ENCODE data around the gene SLC22A16. TPM values are rescaled to one million over a fixed set of nuclear protein-coding genes. Genes with fewer than 3 reads are reported as not detected.

SLC22A16 gene
- total and polyA plus RNA-seq, 2 of the 8 experiments (the other 6 are each of a cell fraction or from before 2014, with no cell fraction given) = not detected

- H4K91ac ChIP-seq (replicated peaks; ENCODE audit: insufficient read length, low read length) = no peak overlapping the region
- no peak overlapping the region for H2BK15ac ChIP-seq (ENCODE audit: low read length)
- H3K27ac ChIP-seq (ENCODE audit: low read depth, low read length) = no peak overlapping the region
- no peak overlapping the region for H2BK20ac ChIP-seq (ENCODE audit: low read length)
- H3K56ac ChIP-seq (replicated peaks; ENCODE audit: insufficient read length, low read depth, low read length) = no peak overlapping the region
- ChIA-PET CTCF (ENCODE audit: partially characterized antibody) (interaction anchor here (0.5 to 1.7 kb wide), 4 partner anchors 8 to 749 kb away, joined by 3 to 4 read pairs (median 3); no protein-coding TSS in a partner anchor), POLR2A (ENCODE audit: partially characterized antibody) (interaction anchor here (1.6 kb wide), 1 partner anchor 413 kb away, joined by 4 read pairs; the partner anchor contains the start of gene AMD1)
- no peak overlapping the region for H2BK12ac ChIP-seq (ENCODE audit: low read depth, low read length)
- H2BK120ac ChIP-seq (replicated peaks; ENCODE audit: low read depth, low read length) = no peak overlapping the region
- H3K18ac ChIP-seq (ENCODE audit: extremely low read depth, low read length) = no peak overlapping the region
- H3K23me2 ChIP-seq (ENCODE audit: low read depth, low read length) = no peaks in the 10 kb centered on the region
- no peaks in the 10 kb centered on the region for H3K79me1 ChIP-seq (ENCODE audit: low read depth, low read length)
- peaks cover 0 to 7% of the 10 kb centered on the region in 2 experiments; a peak in 3 of 4 replicates for H3K9me3 ChIP-seq (ENCODE audit: insufficient read depth in 2 of 2, low read depth in 1 of 2, low read length in 1 of 2)
- no peak overlapping the region for H2BK5ac ChIP-seq (ENCODE audit: low read depth, low read length)
- no peaks in the 10 kb centered on the region for H3K79me2 ChIP-seq (ENCODE audit: control insufficient read depth in 1 of 2, insufficient read depth in 2 of 2, low read length in 2 of 2)
- H4K20me1 ChIP-seq (replicated peaks in 1 of 2; ENCODE audit: control insufficient read depth in 1 of 2, insufficient read depth in 2 of 2, low read length in 2 of 2) = no peaks in the 10 kb centered on the region
- no peak for DNase-seq (ENCODE audit: low read depth in 1 of 2, low spot score in 2 of 2)
- WGBS, 2 experiments (ENCODE audit: extremely low coverage in 1 of 2, insufficient coverage in 1 of 2, insufficient read length in 1 of 2, insufficient replicate concordance in 2 of 2, low coverage in 1 of 2, low lambda C conversion rate in 2 of 2, missing lambda C conversion rate in 1 of 2) = 95% methylated on average over 1 of the region's 1 CpG; no CpG with 5 or more reads in 1 of the 2 experiments
- no peak overlapping the region for H3K4me3 ChIP-seq (ENCODE audit: extremely low read depth in 1 of 4, insufficient read depth in 2 of 4, low read depth in 3 of 4, low read length in 4 of 4)
- H2AFZ ChIP-seq (ENCODE audit: low read length) = no peak overlapping the region
- no peak for TF ChIP-seq BACH1 (IDR thresholded peaks at IDR 0.05; ENCODE audit: low read length)
- no peak overlapping the region for H3K4me2 ChIP-seq (ENCODE audit: insufficient read depth in 1 of 2, low read depth in 2 of 2, low read length in 2 of 2)
- no peak overlapping the region for H3K4ac ChIP-seq (replicated peaks; ENCODE audit: insufficient read length, low read depth, low read length)
- H2AK5ac ChIP-seq (ENCODE audit: low read depth, low read length) = no peak overlapping the region
- H3K23ac ChIP-seq (ENCODE audit: insufficient read length) = no peak overlapping the region
- no peak overlapping the region for H4K5ac ChIP-seq (ENCODE audit: insufficient read length, low read depth, low read length)
- no peak overlapping the region for H3K14ac ChIP-seq (ENCODE audit: insufficient read length)
- no peak overlapping the region for H4K8ac ChIP-seq (ENCODE audit: extremely low read depth, insufficient read depth, low read length)
- no peak overlapping the region for H3K9ac ChIP-seq (replicated peaks in 1 of 4; ENCODE audit: extremely low read depth in 1 of 4, low read depth in 3 of 4, low read length in 3 of 4)
- no peaks in the 10 kb centered on the region for H3K4me1 ChIP-seq (replicated peaks in 1 of 4; ENCODE audit: control insufficient read depth in 3 of 4, insufficient read depth in 4 of 4, low read length in 3 of 4)
- H3K36me3 ChIP-seq (ENCODE audit: control insufficient read depth in 2 of 4, insufficient read depth in 4 of 4, low read length in 3 of 4) = no peaks in the 10 kb centered on the region
- H3K27me3 ChIP-seq (replicated peaks in 1 of 4; ENCODE audit: control insufficient read depth in 3 of 4, extremely low read depth in 1 of 4, insufficient read depth in 3 of 4, low read length in 3 of 4) = no peaks in the 10 kb centered on the region
- FAIRE-seq = no peak
Observed at GRCh38 chr6:110461376-110461775, 15.0 kb downstream of the SLC22A16 start.
